Spleen (tissue), 11 donors: ENCODE data around the gene ECT2. TPM values are rescaled to one million over a fixed set of nuclear protein-coding genes. Genes with fewer than 3 reads are reported as not detected.
"Not testable (repeated sequence)": the region's sequence is repeated elsewhere in the genome, so short reads cannot be mapped to it uniquely, and the experiment has no call there.

Experiments
- DNase-seq: peaks from one replicate; pipeline ENCODE4 v3.0.0-alpha.2; 2020
- H3K27ac ChIP-seq, 8 donors: fragments of 200-600 bp; sonication (generic) in 7 of 8; 1 replicate in 4 of 8; 2 replicates in 4 of 8; pipeline versions ENCODE4 v1.5.0 to v1.8.0; 2016 to 2021; ENCODE audit warnings: inconsistent platforms in 4 of 8, mild to moderate bottlenecking in 4 of 8, moderate library complexity in 1 of 8
- H3K27me3 ChIP-seq, 7 donors: fragments of 200-600 bp; sonication (generic) in 6 of 7; replicated peaks in 1 of 7; 1 replicate in 4 of 7; 2 replicates in 3 of 7; pipeline versions ENCODE4 v1.5.0 to v1.8.0; 2016 to 2021; ENCODE audit warnings: inconsistent platforms in 3 of 7, mild to moderate bottlenecking in 1 of 7
- H3K36me3 ChIP-seq, 6 donors: fragments of 200-600 bp; sonication (generic) in 5 of 6; 1 replicate in 4 of 6; 2 replicates in 2 of 6; pipeline versions ENCODE4 v1.5.0 to v1.8.0; 2016 to 2021; ENCODE audit warnings: inconsistent platforms in 2 of 6
- H3K4me1 ChIP-seq, 6 donors: fragments of 200-600 bp; sonication (generic) in 5 of 6; 1 replicate in 3 of 6; 2 replicates in 3 of 6; pipeline versions ENCODE4 v1.5.0 to v1.8.0; 2016 to 2021; ENCODE audit warnings: inconsistent platforms in 3 of 6
- H3K4me3 ChIP-seq, 8 donors: fragments of 200-600 bp; sonication (generic) in 7 of 8; 1 replicate in 4 of 8; 2 replicates in 4 of 8; pipeline versions ENCODE4 v1.5.0 to v1.8.0; 2016 to 2021; ENCODE audit warnings: inconsistent platforms in 4 of 8, mild to moderate bottlenecking in 4 of 8, moderate library complexity in 2 of 8
- H3K9me3 ChIP-seq, 8 donors: fragments of 200-600 bp; sonication (generic) in 7 of 8; 1 replicate in 4 of 8; 2 replicates in 4 of 8; pipeline versions ENCODE4 v1.5.0 to v1.8.0; 2016 to 2021; ENCODE audit warnings: inconsistent platforms in 4 of 8
- POLR2A ChIP-seq, 3 donors: fragments of 450-650 bp; IDR thresholded peaks; one replicate each; pipeline ENCODE4 v1.5.1; 2017; ENCODE audit warnings: antibody characterized with exemption in 3 of 3, mild to moderate bottlenecking in 1 of 3
- POLR2AphosphoS5 ChIP-seq, 3 donors: sonication (generic); formaldehyde crosslinking; IDR thresholded peaks; one replicate each; pipeline ENCODE4 v1.5.1; 2017; ENCODE audit warnings: antibody characterized with exemption in 3 of 3
- WGBS, 5 donors: extraction: QIAGEN DNeasy Blood & Tissue Kit in 3 of 5; methylation state at CpG; one replicate each; pipeline versions ENCODE4 v1.1.5 to v1.1.7; 2013 to 2018; 5-methylcytosine and 5-hydroxymethylcytosine counted together
- intact Hi-C: fragments of 100-400 bp; cut with DNase I; formaldehyde crosslinking; loops from one replicate; pipeline ENCODE4 v1.15.0; 2023; ENCODE audit warnings: low total_unique reads
- polyA plus RNA-seq, 3 donors: library from polyadenylated mRNA; stranded (reverse); fragments of 200-250 nt; gene quantifications; one replicate each; pipeline ENCODE4 v1.2.1, GENCODE V29; 2013
- total RNA-seq, 7 donors: library from RNA; depleted of rRNA in 3 of 7; stranded (reverse); fragments of >200 nt in 3 of 7; fragmentation: NEBNext Ultra II Directional in 4 of 7; extraction: Animal tissue kit (Norgen Biotek cat#: 25700) in 4 of 7; gene quantifications; one replicate each; pipeline versions ENCODE4 v1.1.0 to v1.2.1, GENCODE V29; 2016 to 2021
- TF ChIP-seq, protein P1 (sequence below), 11 experiments: fragments of 200-600 bp in 7 of 11; fragments of 450-650 bp in 4 of 11; sonication (generic) in 4 of 11; IDR thresholded peaks in 8 of 11; conservative IDR thresholded peaks in 3 of 11; 1 replicate in 7 of 11; 2 replicates in 4 of 11; pipeline versions ENCODE4 v1.4.0 to v1.8.0; 2016 to 2021; ENCODE audit warnings: antibody characterized with exemption in 11 of 11, inconsistent platforms in 4 of 11, mild to moderate bottlenecking in 1 of 11
- donor health status: healthy with polysubstance abuse.
- donor health status: DM: no; HTN: no; CAD: no; lungs with moderate emphysema.
- donor health status: DM: no; HTN: no; CAD: no.
- donor health status: Bipolar disorder and iron deficiency.
- donor health status: healthy.
- donor health status: DM: no; HTN: no; CAD: no.
- donor health status: DM: yes; HTN: yes; CAD: no.

The ECT2 gene
- total and polyA plus RNA-seq, 10 donors, result 2.2 to 19.1 (median 9.7) TPM

DNA sequence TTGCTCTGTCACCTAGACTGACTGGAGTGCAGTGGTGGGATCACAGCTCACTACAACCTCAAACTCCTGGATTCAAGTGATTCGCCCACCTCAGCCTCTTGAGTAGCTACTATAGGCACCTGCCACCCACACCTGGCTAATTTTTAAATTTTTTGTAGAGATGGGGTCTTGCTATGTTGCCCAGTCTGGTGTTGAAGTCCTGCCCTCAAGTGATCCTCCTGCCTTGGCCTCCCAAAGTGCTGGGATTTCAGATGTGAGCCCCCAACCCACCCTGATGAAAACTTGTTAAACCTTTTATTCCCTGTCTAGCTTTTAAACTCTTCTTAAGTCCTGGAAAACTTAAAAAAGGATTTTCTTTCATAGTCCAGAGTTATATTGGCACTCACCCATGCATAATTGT lies 2.6 kb downstream of the ECT2 start:
- intact Hi-C loops, result no loop called here
- Histone ChIP-seq H3K9me3 (no peaks in the 10 kb centered on the region), H3K27me3 (no peaks in the 10 kb centered on the region), H3K4me3 (no peak overlapping the region), H3K27ac (no peak overlapping the region), H3K4me1 (peaks cover 7 to 40% (median 22%) of the 10 kb centered on the region in 6 donors), H3K36me3 (peaks cover 0 to 29% (median 0%) of the 10 kb centered on the region in 6 donors)
- DNase-seq, result no peak
- WGBS, 5 donors, result 91 to 100% (median 96%) methylated on average over 1 of the region's 1 CpG
- TF ChIP-seq, protein P1, sequence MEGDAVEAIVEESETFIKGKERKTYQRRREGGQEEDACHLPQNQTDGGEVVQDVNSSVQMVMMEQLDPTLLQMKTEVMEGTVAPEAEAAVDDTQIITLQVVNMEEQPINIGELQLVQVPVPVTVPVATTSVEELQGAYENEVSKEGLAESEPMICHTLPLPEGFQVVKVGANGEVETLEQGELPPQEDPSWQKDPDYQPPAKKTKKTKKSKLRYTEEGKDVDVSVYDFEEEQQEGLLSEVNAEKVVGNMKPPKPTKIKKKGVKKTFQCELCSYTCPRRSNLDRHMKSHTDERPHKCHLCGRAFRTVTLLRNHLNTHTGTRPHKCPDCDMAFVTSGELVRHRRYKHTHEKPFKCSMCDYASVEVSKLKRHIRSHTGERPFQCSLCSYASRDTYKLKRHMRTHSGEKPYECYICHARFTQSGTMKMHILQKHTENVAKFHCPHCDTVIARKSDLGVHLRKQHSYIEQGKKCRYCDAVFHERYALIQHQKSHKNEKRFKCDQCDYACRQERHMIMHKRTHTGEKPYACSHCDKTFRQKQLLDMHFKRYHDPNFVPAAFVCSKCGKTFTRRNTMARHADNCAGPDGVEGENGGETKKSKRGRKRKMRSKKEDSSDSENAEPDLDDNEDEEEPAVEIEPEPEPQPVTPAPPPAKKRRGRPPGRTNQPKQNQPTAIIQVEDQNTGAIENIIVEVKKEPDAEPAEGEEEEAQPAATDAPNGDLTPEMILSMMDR (IDR thresholded peaks at IDR 0.05 in 8 of 11, conservative IDR thresholded peaks at IDR 0.05 in 3 of 11), result no peak
- TF ChIP-seq POLR2AphosphoS5 (IDR thresholded peaks at IDR 0.05), result no peak
- no peak for TF ChIP-seq POLR2A (IDR thresholded peaks at IDR 0.05)

DNA sequence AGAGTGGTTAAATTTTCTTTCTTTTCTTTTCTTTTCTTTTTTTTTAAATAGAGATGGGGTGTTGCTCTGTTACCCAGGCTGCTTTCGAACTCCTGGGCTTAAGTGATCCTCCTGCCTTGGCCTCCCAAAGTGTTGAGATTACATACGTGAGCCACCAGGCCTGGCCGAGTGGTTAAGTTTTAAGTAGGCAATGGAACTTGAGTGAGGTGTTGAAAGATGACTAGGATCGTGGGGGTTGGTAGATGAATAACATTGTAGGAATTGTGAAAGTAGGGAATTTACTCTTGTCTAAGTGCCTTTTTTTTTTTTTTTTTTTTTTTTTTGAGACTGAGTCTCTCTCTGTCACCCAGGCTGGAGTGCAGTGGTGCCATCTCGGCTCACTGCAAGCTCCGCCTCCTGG lies 9.9 kb downstream of the ECT2 start:
- H3K9me3 ChIP-seq, H3K4me1 ChIP-seq, H3K27me3 ChIP-seq, H3K4me3 ChIP-seq, DNase-seq, intact Hi-C loops, H3K27ac ChIP-seq: not testable (repeated sequence)
- H3K36me3 ChIP-seq, result peaks cover 0 to 90% (median 15%) of the 10 kb centered on the region in 6 donors
- 95 to 99% (median 97%) methylated on average over 6 of the region's 6 CpGs for WGBS, 5 donors

DNA sequence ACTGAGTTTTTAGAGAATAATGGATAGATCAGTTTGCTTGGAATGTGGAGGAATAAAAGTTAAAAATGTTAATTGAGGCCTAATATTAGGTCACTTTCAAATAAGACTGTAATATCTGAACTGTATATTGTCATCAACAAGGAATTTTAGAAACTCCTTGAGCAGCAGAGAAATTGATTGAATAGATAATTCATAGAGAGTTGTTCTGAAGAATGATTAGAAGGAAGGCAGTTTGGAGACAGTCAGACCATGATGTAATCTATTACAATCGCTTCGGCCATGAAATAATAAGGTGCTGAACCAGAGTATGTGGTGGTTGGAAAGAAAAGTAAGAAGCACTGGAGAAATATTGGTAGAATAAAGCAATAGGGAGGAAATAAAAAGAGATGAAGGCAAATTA lies 15.7 kb downstream of the ECT2 start:
- TF ChIP-seq, protein P1 (IDR thresholded peaks at IDR 0.05 in 8 of 11, conservative IDR thresholded peaks at IDR 0.05 in 3 of 11), result no peak
- TF ChIP-seq POLR2AphosphoS5 (IDR thresholded peaks at IDR 0.05) (no peak), POLR2A (IDR thresholded peaks at IDR 0.05) (no peak)
- intact Hi-C loops, result no loop called here
- DNase-seq, result no peak
- Histone ChIP-seq H3K27ac (no peak overlapping the region), H3K4me1 (no peaks in the 10 kb centered on the region), H3K27me3 (no peaks in the 10 kb centered on the region), H3K36me3 (peaks cover 0 to 100% (median 27%) of the 10 kb centered on the region in 6 donors), H3K9me3 (no peaks in the 10 kb centered on the region), H3K4me3 (no peak overlapping the region)
- 93 to 99% (median 97%) methylated on average over 2 of the region's 2 CpGs for WGBS, 5 donors

DNA sequence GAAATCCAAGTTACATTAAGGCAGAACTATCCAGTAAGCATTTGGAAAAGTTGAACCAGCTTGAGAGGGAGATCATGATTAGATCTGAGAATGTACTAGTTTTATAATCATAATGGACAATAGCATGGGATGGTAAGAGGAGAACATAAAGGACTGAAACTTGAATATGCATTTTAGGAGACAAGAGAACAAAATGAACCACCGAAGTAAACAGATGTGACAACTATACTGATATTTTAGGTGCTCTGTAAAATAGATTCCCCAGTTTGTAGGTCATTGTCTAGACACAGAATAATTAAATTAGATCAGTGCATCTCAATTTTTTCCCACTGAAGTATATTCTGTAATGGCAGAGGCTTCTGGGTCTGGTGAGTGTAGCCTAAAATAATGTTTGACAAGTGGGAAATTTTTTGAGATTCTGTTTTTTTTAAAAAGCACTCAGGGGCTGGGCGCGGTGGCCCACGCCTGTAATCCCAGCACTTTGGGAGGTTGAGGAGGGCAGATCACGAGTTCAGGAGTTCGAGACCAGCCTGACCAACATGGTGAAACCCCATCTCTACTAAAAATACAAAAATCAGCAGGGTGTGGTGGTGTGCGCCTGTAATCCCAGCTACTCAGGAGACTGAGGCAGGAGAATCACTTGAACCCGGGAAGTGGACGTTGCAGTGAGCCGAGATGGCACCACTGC lies 16.3 kb downstream of the ECT2 start:
- H3K27me3 ChIP-seq, result no peaks in the 10 kb centered on the region
- H3K27ac ChIP-seq, result no peak overlapping the region
- no peaks in the 10 kb centered on the region for H3K4me1 ChIP-seq
- H3K4me3 ChIP-seq, result no peak overlapping the region
- no peak for TF ChIP-seq POLR2A (IDR thresholded peaks at IDR 0.05)
- TF ChIP-seq, protein P1 (IDR thresholded peaks at IDR 0.05 in 8 of 11, conservative IDR thresholded peaks at IDR 0.05 in 3 of 11), result no peak
- TF ChIP-seq POLR2AphosphoS5 (IDR thresholded peaks at IDR 0.05), result no peak
- no peak for DNase-seq
- intact Hi-C loops, result no loop called here
- peaks cover 0 to 100% (median 28%) of the 10 kb centered on the region in 6 donors for H3K36me3 ChIP-seq
- WGBS, 5 donors, result 94 to 100% (median 96%) methylated on average over 10 of the region's 10 CpGs
- H3K9me3 ChIP-seq, result no peaks in the 10 kb centered on the region
